Renal cortex interstitium (tissue), 11 donors: ENCODE results near the gene MACROH2A1. TPM values are rescaled to one million over a fixed set of nuclear protein-coding genes. Genes with fewer than 3 reads are reported as not detected.
A peak's percentile ranks its signal among the peaks of the same experiment; 100 is the strongest.
"Not testable (repeated sequence)": the region's sequence is repeated elsewhere in the genome, so short reads cannot be mapped to it uniquely, and the experiment has no call there.

ENCODE experiments used
- DNase-seq, 11 donors: peaks; one replicate each; pipeline ENCODE4 v3.0.0-alpha.2; 2013; ENCODE audit warnings: low read depth in 9 of 11, low spot score in 4 of 11; ENCODE audit errors: extremely low read depth in 1 of 11
- polyA plus RNA-seq, 3 donors: library from polyadenylated mRNA; unstranded; fragments of 120-200 nt; gene quantifications; one replicate each; pipeline ENCODE4 v1.2.1, GENCODE V29; 2013; ENCODE audit not compliant: insufficient read length in 3 of 3

The MACROH2A1 gene
- polyA plus RNA-seq, 3 donors = 217 to 227 (median 226) TPM

DNA sequence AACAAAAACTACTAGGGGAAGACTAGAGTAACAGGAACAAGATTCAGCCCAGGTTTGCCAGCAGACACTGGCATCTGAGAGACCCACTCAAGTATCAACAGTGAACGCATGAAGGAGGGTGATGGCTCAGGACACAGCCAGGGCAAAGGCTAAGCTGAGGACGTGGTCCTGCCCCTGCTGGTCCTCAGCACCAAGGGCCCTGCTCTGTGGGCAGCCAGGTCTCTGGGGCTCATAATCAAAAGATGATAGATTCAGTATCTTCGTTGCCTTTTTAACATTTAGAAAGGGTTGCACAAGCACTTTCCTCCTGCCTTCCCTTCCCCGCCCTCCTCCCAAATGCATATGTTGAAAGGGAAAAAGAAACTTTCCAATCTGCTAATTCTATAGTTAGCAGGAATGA, 31.5 kb downstream of the MACROH2A1 start:
- DNase-seq = no peak

DNA sequence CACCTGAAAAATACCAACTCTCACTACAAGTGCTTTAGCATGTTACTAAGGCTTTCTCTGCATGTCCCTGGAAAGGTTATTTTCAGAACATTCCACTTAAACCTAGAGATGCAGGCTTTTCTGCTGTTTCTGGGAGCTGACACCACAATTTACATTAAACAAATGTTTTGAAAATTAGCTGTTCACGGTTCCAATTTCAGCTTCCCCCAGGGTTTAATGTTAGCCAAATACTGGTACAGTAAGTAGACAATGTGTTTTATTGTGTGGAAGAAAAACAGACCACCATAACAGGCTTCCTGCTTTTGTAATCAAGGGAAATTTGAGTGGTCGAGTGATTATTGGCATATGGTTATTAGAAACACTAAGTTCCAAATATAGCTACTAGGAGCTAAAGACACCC, 32.0 kb downstream of the MACROH2A1 start:
- DNase-seq = no peak

DNA sequence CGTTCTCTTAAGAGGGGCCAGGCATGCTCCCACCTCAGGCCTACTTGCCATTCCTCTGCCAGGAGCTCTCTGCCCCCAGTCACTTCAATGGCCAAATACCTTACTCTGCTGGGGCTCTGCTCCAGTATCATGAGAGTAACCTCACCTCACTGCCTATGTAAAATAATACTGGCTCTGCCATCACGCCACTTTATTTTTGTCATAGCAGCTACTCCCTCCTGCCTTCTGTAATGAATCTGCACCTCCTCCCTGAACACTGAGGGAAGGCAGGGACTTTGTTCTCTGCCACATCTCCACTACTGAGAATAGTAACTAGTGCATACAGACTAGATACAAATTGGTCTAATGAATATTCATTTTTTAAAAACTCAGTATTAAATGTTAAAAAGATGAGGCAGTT, 33.8 kb downstream of the MACROH2A1 start:
- no peak for DNase-seq

DNA sequence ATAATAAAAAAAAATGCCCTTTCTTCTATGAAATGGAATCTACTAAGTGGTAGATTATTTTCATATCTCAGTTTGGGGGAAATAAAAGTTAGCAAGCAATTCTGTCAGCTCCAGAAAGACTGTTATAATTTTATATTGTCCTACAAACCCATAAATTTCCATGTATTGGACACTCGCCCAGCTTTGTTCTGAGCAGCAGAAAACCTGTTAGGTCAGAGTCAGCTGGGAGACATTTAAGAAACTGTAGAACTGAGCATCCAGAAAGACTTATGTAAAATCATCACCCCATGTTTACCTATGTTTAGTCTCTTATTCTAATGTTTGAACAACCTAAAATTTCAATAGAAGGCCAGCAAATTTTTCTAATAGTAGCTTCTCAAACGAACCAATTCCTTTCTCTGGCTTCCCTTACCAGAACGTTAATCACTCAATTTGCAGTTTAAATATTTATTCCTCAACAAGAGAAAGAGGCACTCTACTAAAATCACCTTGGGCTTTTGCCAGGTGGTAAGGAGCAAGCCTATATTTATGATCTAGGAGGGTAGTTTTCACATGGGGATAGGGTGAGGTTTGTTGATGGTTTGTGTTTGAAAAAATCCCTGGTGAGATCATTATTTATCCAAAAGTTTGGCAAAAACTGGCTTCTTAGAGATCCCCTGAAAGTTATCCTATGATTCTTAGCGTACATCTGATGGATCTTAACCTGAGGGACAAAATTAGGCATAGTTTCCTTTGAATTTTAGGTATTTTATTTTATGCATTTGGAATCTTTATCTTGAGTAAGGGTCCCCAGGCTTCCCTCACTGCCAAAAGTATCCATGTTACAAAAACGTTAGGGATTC, 34.4 kb downstream of the MACROH2A1 start:
- no peak for DNase-seq

DNA sequence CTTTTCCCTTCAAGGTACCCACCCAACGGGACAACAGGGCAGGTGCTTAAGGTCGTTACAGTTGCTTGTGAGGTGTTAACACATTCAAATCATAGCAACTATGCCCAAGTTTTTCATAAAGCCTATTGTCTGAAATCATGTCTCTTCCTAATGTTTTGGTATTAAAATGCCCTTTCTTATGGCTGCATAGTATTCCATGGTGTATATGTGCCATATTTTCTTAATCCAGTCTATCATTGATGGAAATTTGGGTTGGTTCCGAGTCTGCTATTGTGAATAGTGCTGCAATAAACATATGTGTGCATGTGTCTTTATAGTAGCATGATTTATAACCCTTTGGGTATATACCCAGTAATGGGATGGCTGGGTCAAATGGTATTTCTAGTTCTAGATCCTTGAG, 35.7 kb downstream of the MACROH2A1 start:
- DNase-seq = not testable (repeated sequence)

DNA sequence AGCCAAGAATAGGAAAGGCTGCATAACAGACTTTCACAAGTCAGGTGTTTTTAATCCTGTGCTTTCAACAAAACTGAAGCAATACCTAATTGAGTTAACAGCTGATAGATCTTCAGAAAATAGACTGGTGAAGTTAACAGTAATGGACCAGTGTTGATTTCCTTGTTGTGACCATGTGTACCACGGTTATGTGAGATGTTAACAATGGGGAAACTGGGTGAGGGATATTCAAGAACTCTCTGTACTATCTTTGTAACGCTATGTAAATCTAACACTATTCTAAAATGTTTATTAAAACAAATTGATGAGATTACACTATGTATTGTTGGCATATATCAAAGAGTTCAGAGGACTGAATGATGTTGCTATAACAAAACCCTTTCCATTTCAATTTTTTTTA, 36.9 kb downstream of the MACROH2A1 start:
- DNase-seq = no peak

DNA sequence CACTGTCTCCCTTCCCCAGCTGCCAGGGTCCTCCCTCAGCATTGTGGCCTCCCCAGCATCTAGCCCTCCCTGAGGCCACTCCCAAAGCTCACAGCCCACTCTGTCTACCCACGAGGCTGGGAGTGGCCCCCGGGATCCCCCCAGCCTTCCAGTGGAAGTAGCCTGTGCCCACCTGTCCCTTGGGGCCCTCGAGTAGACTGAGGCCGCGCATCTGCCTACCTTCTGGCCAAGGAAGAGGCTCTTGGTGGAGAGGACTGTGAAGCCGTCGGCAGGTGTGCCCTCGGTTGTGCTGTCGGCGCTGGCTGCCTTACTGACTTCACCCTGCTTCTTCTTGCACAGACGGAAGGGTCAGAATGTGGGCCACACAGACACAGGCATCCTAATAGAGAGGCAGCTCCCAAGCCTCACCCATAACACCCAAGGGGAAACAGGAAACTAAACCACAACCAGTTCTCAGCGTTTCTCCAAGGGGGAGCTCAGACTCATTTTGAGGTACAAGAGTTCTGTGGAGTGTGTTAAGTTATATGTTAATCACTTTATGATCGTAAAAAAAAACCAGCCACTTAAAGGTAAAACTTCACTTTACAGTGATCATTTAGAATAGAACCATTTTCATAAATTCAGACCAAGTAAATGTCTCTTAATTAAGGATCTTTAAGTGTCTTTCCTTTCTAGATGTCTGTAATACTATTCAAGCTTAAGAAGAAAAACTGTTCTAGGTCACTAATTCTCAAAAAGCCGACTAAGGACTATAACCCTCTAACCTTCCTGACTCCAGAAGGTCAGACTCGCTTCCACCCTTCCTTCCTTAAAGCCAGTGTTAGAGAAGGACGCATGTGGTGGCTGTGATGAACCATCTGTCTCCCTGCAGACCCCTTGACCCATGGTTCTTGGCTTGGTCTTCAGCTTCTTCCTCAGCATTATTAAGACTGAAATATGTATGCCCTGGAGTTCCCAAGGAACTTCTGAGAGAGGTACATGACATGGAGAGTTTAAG, 38.5 kb downstream of the MACROH2A1 start:
- no peak for DNase-seq

DNA sequence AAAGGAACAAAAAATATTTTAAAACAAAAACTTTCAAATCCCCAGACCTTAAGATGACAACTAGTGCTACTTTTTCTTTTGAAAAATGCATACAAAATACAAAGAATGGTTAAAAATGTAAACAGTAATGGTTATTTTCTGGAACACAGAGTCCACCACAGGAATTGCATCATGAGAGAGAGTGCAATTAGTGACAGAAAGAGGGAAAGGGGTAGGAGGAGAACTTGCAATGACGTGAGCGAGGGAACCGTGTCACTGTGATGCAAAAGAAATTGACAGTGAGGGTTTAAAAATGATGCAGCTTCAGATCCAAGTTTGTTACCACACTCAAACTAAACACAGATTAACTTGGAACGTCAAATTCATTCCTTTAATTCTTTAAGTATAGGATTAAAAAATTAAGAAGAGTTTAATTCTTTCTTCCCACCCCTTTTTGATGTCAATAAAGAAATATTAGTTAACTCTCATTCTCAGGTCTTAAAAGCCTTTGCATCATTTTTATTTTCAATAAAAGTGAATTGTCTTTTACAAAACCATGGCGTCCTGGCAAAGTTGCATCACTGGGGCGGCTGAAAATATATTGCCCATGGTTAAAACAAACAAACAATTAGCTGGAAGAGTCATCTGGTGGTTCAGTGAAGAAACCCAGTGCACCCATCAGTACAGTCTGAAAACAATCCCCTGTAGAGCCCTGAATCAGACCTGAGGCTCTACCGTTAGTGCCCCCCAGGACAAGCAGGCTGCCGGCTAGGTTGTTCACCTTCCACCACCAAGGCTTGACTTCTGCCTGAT, 39.5 kb downstream of the MACROH2A1 start:
- DNase-seq = no peak

DNA sequence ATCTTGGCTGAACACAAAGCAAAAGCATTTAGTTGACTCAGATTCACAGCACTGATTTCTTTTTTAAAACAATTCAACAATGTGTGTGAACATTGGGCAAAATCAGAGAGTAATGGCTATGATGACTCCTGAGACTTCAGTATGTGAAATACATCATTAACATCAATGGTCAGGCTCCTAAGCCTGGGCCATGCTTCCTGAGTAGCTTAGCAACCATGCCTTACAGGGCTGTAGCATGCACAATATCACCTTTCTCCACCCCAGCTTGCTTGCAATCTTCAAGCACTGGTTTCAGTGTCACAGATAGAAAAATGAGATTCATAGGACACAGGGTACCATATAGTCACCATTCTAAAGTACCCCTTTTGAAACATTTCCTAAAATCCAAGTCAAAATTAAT, 41.3 kb downstream of the MACROH2A1 start:
- no peak for DNase-seq

DNA sequence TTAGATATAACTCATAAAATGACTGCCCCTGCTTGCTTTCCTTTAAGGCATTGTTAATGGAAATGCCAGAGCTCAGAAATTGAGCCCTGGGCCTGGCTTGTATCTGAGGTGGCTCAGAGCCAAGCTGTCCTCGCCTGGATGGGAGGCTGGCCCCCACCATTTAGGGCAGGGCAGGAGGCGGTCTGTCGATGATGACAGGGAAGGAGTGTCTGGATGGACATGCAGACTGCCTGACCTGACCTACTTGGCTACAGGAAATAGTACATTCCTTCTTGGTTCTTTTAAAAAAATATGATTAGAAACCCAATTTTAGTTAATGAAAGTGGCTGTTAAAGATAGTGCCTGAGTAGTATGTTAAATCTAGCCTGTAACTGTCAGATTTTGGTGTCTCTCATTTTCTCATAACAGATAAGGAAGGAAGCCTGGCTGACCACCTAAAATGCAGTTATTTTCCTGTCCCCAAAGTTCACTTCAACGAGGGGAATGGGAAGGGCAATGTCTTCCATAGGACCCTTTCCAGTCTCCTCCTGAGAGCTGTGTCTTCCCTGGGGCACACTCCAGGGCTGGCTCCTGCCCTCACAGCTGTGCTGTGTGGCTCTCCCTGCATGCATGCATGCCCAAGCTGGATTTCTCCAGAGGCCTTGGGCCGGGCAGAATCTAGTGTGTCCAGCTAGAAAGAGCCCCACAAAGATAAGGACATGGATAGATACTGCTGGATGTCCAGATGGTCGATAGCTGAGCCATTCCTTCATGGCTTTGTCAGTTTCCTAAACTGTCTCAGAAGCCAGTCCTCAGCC, 42.3 kb downstream of the MACROH2A1 start:
- peak in 3 of 11 donors; percentile 3 to 14 (median 5) for DNase-seq

DNA sequence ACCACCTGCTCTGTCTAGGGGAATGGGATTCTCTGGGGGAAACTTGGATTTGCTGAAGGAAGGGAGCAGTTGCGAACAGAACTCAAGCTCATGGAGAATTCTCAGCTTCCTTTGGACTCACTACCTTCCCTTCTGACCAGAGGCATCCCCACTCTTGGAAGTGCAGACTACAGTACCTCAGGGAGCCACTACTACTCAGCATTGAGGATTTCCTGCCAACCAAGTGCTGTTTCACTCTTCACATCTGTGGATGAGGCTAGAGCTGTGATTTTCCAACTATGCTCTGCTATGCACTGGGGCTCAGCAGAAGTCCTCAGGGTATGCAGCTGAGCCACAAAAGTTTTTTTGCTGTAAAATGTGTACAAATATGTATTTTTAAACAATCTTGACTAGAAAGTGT, 43.9 kb downstream of the MACROH2A1 start:
- no peak for DNase-seq

DNA sequence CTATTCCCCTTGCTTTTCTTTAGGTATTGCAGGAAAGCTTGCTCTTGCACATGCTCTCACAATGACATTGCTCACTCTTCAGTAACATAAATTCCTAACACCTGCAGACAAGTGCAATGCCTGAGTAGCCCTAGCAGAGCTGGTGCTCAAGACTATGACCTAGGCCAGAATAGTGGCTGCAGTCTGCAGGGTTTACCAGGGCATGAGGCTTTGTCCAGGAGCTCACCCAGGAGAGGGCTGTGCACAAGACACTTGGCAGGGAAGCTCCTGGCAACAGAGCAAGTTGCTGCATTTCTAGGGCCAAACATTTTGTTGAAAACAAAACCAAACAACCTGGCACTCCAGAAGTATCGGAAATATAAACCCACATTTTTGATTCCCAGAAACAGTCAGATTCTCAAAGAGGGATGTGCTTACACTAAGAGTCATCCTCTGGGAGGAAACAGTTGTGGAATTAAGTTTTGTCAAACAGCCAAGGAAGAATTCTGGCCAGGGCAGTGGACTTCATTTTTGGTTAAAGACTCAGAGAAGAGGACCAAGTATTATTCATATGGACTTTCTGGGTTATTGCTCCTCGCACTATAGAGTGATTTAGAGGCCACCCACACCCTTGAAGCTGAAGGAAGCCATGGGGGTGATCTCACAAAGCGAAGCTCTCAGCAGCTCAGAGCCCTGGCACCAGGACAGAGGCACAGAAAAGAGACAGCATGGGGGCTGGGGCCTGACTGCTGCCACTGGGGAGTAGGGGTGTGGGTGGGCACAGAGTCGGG, 44.9 kb downstream of the MACROH2A1 start:
- DNase-seq = no peak

DNA sequence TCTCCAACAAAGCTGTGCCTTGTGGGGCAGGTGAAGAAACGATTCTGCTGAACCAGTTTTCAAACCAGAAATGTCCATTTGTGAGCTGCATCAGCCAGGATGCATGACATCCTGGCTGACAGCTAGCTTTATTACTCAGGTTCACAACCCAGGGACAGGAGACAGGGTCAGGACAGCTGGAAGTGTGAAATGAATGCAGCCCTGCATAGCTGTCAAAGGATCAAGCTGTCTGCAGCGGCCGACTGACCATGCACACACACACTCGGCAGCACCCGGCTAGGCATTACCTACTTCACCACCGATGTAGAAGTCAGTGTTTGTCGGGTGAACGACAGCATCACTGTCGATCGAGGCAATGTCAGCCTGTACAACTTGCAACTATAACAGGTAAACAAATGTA, 48.5 kb downstream of the MACROH2A1 start:
- no peak for DNase-seq

DNA sequence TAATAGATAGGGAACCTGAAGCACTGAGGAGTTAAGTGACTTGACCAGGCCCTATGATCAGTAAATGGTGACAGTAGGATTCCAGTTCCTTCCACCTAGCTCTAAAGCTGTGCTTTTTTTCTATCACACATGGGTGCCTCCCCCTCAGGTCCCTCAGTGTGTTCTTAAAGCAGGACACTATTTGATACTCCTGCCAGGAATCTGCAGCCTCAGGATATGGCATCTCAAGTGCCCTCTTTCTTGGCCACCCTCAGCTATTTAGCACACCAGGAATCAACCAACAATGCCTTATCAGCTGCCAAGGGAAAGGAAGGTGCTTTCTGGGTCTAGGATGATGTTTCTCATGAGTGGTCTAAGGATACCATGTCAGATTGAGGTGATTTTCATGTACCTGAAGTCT, 49.1 kb downstream of the MACROH2A1 start:
- DNase-seq = no peak

DNA sequence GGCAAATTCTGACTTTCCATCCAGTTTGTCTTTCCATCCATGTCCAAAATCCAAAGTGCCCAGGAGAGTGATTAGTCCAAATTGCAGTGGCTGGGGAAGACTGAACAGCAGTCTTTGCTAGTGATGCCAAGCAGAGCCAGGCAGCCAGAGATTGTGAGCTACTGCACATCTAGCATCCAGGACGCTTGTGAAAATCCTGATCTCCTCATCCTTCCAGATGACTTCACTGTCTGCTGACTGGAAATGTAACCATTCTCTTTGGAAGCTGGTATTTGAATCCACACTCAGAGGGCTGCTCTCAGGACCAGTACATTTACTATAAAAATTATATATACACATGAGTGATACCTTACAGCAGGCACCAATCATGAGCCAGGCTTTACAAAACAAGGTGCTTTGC, 49.6 kb downstream of the MACROH2A1 start:
- no peak for DNase-seq

DNA sequence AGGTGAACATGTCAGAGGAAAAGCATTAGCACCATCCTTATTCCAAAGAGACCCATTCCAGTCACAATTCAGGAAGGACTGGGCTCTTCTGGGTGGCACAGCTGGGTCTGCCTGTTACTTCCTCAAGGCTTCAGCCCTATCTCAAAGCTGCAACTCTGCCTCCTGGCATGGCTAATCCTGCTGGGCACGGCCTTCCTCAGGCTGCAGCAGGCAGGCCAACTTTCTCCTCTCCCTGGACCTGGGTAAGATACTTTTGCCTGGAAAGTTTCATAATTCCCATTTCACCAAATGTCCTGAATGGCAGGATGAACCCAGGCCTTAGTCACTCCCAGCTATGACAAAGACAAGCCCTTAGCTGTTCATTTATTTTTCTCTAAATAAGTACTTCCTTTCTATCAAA, 50.1 kb downstream of the MACROH2A1 start:
- no peak for DNase-seq

DNA sequence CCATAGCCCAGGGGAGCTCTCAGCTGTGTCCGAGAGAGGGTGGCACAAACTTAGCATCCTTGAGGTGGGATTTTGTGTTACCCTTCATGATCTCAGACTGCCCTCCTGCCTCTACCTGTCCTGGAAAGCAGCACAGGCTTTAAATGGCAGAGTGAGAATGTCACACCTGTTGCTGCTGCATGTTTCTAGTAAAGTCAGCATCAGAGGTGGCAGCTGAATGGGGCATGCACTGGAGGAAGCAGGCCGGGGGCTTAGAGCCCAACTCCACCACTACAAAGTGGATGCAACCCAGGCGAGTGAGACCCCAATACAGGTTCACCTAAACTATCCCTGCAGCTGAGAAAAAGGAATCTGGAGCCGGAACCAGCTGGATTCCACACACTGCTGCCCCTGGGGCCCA, 51.6 kb downstream of the MACROH2A1 start:
- DNase-seq = no peak
